EL (cell line): ENCODE measurements around the gene STX7.

Experiments
- DNase-seq: peaks from one replicate; pipeline ENCODE4 v3.0.0-alpha.2; 2016

Gene STX7

GRCh38 chr6:132506869-132507808 is 5.8 kb downstream of the STX7 start:
- no peak for DNase-seq

GRCh38 chr6:132506461-132506860 is 6.5 kb downstream of the STX7 start:
- DNase-seq, result no peak

DNA sequence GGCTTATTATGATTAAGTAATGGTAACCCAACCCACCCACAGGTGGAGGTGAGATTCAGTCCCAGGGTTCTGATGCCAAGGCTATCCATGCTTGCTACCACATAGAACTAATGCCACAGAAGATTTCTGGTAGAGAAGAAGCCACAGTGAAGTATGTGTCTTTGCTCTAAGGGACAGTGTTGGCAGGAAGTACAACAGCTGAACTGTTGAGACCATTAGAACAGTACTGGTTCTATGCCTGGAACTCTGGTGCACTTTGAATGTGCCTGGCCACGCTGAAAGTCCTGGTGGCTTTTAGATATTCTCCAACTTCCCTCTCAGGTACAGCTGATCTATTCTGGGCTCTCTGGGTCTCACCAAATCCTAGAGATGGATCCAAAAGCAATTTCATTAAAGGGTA is 7.8 kb downstream of the STX7 start:
- DNase-seq, result no peak

DNA sequence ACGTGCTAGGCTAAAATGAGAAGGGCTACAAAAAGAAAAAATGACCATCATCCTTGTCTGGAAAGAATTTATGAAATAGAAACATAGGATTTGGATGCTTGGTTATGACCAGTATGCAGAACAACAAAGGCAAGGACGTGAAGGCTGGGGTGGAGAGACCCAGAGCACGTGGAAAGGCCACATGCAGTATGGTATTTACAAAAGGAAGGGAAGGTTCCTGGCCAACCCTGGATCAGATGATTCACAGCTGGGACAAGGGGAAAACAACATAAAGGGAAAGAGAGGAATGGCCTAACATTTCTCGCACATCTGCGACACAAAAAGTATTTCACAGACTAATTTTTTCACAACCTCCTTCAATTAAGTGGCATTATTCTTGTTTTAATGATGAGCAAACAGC is 8.2 kb downstream of the STX7 start:
- DNase-seq, result no peak

- no peak for DNase-seq
These were observed 13.2 kb downstream of the STX7 start for GRCh38 chr6:132499757-132500156.

GRCh38 chr6:132498638-132499037 is 14.3 kb downstream of the STX7 start:
- no peak for DNase-seq

DNA sequence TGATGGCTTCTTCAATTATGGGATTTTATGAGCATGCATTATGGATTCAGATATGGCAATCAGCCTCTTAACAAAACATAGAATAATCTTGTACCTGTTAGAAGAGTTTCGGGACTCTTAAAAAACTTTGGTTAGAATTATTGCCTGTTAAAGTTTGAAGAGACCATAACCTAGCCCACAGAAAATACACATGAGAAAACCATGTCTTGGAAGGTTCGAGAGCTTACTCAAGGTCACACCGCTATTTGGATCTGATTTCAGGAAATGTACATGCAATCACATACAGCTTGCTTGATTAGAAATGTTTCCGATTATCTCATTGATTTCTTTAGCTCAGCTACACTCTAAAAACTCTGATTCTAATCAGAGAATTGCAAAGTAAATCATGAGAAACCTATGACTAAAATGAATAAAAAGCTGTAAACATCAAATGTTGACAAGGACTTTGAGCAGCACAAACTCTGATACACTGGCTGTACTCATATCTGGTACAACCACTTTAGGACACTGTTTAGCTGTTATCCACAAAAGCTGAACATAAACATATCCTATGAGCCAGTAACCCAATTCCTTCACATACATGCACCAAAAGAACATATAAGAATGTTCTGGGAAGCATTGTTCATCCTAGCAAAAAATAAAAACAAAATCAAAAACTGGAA is 16.3 kb downstream of the STX7 start:
- no peak for DNase-seq

- no peak for DNase-seq
These were observed 17.3 kb downstream of the STX7 start for GRCh38 chr6:132495604-132496079.

DNA sequence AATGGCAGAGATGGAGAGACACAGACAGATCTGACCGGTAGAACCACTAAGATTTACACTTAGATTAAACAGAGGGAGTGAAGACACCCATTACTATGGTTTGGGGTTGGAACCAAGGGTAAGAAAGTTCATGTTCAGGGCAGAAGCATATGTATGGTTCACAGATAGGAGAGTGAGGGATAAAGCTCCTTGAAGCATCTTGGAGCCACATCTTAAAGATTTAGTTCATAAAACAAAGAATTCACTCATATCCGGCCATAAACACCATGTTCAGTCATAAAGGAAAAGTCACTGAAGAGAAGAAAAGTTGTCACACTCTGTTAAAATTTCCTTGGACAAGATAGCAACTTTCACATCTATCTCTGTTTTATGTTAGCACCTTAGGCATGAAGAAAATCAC is 18.0 kb downstream of the STX7 start:
- DNase-seq, result no peak

GRCh38 chr6:132491881-132492280 is 21.0 kb downstream of the STX7 start:
- no peak for DNase-seq

GRCh38 chr6:132491303-132491702 is 21.6 kb downstream of the STX7 start:
- peak; percentile 39 for DNase-seq

DNA sequence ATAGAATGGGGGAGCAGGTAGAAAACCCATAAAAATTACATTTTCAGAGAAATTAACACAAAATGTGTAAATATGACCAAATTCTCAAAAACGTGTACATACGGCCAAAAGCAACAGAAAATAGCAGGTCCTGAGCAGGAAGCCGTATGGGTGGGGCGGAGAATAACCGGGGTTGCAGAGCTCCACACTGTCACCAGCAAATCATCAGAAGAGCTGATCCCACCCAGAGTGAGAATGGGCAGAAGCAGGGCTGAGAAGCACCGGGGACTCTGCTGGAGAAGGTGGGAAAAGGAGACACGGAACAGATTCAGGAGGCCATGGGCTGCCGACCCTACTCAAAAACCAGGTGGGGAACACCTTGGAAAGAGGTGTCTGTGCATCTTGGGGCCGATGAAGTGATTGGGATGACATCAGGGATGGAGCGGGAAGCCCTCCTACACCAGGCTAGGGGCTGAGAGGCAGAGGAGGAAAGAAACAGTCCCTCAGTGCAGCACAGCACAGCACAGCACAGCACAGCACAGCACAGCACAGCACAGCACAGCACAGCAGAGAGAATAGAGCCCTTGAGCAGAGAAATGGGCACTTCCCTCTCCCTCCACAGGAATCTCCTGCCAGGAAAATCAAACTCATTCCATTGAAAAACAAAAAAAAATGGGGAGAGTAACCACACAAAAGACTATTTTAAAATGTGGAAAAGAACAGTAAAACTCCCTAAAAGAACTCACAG is 22.3 kb downstream of the STX7 start:
- DNase-seq, result no peak

DNA sequence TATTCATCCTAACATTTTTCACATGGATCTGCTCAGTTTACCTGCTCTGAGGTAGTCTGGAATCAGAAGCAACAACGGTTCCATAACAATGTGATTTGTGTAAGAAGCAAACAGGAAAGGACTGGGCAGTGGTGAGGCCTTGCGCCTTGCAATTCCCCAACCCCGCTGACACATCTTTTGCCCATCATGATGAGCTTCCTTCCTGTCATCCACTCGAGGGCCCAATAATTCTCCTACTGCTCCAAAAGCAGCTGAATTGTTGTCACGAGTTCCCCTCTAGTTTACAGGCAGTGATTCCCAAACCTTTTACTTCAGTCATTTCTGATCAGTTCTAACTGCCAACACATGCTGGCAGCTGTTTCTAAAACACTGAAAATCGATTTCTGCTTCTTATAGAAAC is 22.9 kb downstream of the STX7 start:
- DNase-seq, result peak; percentile 38

DNA sequence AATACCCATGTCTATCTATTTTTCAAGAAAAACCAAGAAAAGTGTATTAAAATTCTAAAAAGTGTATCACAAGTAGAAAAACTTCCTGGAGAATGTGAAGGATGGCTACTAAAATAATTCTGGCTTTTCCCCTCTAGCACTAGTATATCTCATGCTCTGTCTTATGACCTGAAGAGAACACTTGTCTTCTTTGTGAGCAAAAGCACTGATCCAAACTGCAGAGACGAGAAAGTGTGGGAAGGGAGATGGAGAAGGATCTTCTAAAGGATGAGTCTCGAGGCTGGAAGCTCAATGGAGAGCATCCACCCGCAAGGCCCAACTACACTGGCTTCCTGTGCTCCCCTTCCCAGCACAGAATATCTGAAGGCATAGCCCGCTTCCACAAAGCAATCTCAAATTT is 23.5 kb downstream of the STX7 start:
- no peak for DNase-seq

DNA sequence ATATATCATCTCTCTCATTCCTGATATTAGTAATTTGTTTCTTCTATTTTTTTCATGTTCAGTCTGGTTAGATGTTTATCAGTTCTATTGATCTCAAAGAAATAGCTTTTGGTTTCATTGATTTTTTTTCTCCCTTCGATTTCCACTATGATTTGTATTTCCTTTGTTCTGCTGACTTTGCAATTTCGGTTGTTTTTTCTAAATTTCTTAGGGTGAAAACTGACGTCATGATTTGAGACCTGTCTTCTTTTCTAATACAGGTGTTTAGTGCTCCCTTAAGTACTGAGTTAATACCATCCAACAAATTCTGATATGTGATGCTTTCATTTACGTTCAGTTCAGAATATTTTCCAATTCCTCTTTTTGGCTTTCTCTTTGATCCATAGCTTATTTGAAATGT is 25.2 kb downstream of the STX7 start:
- DNase-seq, result no peak

DNA sequence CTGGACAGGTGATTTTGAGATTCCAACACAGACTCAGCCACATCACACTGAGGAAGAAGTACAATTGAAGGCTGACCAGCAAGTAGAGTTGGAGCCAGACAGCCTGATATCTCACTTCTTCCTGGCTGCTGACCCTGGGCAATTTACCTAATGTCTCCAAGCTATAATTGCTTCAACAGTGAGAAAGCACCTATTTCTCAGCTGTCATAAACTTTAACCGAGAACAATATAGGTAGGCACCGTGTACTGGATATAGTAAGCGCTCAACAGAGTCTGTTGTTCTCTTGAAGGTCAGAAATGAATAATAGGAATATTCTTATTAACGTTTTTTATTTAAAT is 28.3 kb downstream of the STX7 start:
- no peak for DNase-seq

DNA sequence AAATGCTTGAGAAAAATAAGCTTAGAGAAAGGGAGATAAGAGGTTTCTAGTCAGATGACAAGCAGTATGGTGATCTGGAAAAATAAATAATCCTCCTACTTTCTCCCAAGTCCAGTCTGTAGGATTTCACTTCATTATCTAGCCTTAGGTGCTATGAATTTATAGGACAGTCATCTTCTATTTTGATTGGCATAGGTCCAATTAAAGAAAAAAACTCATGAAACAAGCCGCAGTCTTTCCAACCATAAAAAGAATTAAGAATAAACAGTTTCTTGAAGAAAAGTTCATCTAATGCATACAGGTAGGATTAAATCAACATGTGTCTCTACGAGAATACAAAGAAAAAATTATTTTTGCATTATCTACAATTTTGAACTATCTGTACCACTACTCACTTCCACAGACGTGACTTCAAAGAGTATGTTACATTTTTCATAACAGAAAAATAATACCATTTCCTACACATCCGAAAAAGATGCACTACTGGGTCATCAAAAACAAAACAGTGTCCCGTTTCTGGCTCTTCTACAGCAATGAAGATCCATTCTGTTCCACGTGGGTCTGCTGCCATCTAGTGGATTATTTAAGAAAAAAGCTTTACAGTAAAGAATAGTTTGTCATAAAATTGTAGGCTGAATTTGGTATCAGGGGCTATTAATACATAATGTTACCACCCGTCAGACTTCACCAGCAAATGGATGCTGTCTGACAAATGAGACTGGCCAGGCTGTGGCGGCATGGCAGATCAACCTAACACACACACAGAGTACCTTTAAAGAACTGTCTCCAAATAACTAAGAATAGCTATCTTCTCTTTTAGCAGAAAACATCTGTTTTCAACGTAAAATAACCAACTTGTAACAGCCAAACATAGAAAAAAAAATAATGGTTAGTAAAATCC is 28.9 kb downstream of the STX7 start:
- peak; percentile 77 for DNase-seq

DNA sequence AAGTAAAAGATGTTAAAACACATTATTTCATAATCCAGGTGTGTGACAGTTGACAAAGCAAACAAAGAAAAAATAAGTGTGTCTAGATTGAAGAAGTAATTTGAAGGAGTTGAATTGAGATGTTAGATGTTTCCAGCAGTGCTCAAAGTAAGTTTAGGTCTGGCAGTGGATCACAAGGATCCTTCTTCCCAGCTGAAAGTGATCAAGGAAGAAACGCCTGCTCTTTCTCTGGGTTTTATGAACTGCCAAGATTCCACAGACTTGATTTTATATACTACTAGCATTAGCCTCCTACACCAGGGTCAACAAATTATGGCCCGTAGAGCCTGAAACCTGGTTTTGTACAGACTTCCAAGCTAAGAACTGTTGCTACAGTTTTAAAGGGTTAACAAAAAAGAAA is 30.3 kb downstream of the STX7 start:
- no peak for DNase-seq

- no peak for DNase-seq
These were observed 31.7 kb downstream of the STX7 start for GRCh38 chr6:132481189-132481588.

DNA sequence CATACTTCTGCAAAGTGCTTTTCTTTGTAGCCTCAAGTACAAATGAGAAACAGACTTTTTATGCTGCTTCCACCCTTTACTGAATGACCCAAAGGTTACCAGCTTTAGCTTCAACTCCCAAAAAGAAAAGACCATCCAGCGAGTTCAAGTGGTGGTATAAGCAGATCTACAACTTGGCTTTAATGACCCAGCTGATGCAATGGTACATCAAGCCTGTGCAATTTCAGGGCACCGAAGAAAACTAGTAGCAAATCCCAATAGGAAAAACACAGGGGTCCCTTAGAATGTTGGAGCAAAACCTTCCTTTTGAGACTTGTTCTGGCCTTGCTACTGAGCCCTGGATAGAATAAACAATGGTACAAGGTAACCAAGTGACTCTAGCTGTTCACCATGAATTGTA is 33.8 kb downstream of the STX7 start:
- no peak for DNase-seq

DNA sequence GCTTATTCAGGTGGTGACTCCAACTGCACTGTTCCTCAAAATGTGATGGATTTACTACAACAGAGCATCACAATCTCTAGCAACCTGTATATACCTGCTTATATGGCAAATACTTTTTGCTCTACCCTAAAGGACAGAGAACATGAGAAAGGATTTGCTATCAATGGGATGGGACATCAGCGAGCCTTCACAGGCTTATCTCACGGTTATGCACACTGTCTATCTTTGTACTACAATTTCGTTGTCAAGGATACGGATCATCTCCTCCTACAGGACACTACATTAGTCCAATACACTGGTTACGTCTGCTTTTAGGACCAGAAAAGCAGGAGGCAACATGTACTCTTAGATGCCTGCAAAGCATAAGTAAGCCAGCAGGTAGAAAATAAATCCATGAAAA is 34.2 kb downstream of the STX7 start:
- DNase-seq, result no peak

- no peak for DNase-seq
These were observed 34.6 kb downstream of the STX7 start for GRCh38 chr6:132478266-132478665.

GRCh38 chr6:132476688-132477087 is 36.2 kb downstream of the STX7 start:
- no peak for DNase-seq
